Jurkat, Clone E6-1 (cell line): ENCODE measurements around the gene TDP1. TPM values are rescaled to one million over a fixed set of nuclear protein-coding genes. Genes with fewer than 3 reads are reported as not detected.
A peak's percentile ranks its signal among the peaks of the same experiment; 100 is the strongest.

Source experiments
- DNase-seq: peaks from one replicate; pipeline ENCODE4 v3.0.0-alpha.2; 2011; ENCODE audit warnings: low read depth, low spot score
- H3K4me3 ChIP-seq: 2 replicates; pipeline ENCODE4 v1.5.1; 2011; ENCODE audit warnings: mild to moderate bottlenecking, low read length, control low read depth, moderate library complexity
- polyA plus RNA-seq: library from polyadenylated mRNA; unstranded; fragments of >200 nt; gene quantifications from one replicate; pipeline ENCODE4 v1.2.1, GENCODE V29; 2012; ENCODE audit warnings: missing spikeins; ENCODE audit not compliant: insufficient read length, insufficient read depth

The TDP1 gene
- polyA plus RNA-seq: 61.8 TPM

DNA sequence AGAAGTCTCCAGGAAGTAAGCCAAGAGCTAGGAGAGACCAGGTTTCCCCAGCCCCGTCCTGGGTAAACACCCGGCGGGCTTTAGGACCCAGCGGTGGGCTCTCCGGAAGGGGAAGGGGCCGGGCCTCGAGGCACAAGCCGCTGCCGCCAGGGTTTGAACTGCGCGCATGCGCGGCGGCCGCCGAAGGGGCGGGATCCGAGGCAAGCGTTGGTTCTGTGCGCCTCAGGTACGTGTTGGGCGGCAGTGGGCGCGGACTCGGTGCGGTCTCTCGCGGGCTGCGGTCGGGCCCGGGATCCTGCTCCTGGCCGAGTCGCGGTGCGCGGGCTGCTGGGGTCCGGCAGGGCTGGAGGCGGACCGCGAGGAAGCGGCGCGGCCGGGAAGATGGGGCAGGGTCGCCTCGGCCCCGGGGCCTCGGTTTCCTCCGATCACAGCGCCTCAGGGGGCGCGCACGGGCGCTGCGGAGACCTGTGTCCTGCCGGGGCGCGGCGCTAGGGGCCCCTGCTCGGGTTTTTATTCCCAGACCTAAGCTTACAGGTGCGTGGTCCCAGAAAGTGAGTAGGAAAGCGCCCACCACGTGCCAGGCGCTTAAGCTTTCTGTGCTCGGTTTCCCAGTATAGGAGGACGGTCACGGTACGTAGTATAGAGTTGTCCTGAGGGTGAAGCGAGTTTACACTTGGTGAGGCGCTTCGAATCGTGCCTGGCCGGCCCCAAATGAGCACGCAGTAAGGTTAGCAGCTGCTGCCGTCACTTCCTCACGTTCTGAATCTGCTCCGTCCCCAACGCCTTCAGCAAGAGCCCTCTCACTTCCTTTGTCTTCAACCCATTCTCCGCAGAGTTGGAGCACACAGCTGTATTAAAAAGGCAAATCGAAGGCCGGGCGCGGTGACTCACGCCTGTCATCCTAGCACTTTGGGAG, at the start of gene TDP1:
TSS of gene TDP1 (plus strand) at position 183 of the 916 bp plus-strand sequence. CDS start 7,188 bp downstream, outside the sequence.
- peak within 1 kb of the TSS; percentile 75 for H3K4me3 ChIP-seq
- DNase-seq: peak; percentile 92

DNA sequence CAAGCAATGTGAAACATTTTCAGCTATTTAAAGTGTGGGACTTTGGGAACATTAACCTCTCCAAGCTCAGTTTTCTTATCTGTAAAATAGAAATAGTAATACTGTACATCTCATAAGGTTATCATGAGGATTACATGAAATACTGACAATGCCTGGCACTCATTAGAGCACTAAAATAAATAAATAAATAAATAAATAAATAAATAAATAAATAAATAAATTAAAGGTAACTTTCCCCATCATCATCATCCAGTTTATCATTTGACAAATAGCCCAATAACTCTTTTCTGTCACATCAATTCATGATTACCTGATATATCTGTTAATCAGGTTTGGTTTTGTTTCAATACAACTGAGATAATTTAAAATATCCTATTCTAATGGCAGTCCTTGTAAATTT, 49.7 kb upstream of the TDP1 start:
- no peak overlapping the region for H3K4me3 ChIP-seq
- DNase-seq: no peak

DNA sequence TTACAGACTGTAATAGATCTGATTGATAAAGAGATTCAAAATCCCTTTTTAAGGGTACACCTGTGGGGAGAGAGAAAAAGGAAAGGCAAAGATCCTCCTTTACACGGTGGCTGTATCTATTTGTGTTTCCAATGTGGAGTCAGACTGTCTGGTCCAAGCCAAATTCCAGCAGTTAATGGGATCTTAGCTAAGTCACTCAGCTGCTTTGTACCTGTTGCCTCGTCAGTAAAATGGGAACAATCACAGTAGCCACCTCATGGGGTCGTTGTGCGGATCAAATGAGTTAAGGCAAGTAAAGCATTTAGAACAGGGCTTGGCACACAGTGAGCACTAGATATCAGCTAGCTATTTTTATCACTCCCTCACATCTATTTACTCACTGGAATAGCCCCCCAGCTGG, 48.1 kb upstream of the TDP1 start:
- H3K4me3 ChIP-seq: no peak overlapping the region
- no peak for DNase-seq

DNA sequence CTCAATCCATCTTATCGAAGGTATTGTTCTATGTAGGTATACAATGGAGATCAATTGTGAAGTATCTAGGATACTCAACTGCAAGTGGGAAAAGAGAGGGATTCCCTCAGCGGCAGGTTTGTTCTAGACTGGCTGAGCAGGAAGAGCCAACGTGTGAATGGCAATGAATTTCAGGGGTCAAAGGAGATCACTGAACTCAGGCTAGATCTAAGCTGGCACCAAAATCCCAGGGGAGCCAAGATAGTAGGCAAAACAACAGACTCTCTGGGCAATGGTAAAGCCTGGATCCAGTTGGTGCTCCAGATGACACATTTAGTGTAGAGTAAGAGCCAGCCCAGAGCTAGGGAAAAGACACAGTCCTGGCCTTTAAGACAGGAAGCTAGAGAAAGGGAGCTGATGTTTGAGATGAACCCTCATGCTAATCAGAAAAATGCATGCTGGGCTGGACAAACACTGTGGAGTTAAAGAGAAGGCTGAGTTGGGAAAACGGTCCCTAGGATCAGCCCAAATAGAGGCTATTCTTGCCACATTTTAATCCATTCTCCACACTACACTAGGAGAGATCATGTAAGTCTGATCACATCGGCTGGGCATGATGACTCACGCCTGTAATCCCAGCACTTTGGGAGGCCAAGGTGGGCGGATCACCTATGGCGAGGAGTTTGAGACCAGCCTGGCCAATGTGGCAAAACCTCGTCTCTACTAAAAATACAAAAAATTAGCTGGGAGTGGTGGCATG, 46.8 kb upstream of the TDP1 start:
- DNase-seq: no peak
- no peak overlapping the region for H3K4me3 ChIP-seq

DNA sequence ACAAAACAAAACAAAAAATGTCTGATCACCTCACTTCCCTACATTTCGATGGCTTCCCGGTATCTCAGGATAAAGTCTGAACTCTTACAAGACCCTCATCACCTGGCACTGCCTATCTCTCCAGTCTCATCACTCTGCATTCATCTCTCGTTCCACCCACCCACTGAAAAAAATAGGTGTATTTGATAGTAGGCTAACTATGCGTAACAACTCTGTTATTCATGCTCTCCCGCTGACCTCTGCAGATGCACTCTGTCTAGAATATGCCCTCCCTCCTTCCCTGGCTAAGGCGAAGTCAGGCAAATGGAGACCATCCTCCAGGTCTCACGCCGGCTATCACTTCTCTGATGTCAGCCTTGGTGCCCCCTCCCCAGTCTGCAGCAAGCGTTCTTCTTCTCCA, 46.1 kb upstream of the TDP1 start:
- H3K4me3 ChIP-seq: no peak overlapping the region
- DNase-seq: no peak

DNA sequence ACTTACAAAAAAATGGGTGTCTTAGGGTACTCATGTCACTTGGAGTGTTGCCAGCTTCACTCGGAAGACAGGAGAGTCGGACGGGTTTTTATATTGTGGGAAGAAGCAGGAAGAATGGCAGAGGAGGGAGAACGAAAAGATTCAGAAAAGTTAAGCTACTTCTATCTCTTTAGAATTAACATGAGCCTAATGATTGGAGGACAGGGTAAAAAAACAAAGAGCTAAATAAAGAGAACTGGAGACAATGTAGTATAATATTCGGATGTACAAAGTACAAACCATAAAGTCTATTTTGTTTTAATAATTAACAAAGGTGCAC, 45.1 kb upstream of the TDP1 start:
- DNase-seq: no peak
- no peak overlapping the region for H3K4me3 ChIP-seq

DNA sequence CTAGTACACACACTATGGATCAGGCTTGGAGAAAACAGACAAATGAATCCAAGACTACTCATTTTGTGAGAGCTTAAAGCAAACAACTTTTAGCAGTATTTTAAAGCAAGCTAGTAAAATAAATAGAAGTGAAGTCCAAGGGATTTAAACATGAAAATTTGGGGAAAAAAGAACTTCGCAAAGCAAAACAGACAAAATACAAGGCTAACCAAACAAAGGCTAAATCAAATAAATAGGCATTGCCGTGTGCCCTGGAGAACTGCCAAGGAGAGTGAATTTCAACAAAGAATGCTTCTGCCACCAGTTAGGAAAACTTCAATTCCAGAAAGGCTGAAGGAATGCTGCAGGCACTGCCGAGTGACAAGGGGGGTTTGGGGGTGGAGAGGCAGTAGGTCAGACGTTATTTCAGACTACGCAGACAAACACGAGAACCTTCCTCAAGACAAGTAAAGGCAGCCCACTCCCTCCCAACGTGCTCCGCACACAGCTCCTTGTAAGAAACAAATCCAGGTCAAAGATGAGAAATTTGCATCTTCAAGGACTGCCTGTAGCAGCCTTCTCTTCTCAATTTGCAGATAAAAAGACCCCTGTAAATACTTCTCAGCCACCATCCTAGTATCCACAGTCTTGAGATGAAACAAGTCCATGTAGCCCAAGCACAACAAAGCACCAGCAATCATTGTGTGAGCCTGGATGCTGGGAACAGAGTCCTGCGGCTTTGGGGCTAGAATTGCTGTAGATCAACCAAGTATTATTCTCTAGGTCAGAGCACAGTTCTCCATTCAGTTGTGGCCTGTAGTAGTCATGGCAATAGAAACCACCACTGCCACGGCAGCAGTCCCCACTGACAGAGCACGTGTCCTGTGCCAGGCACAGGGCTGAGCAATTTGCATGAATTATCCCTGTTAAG, 44.5 kb upstream of the TDP1 start:
- DNase-seq: no peak
- no peak overlapping the region for H3K4me3 ChIP-seq

DNA sequence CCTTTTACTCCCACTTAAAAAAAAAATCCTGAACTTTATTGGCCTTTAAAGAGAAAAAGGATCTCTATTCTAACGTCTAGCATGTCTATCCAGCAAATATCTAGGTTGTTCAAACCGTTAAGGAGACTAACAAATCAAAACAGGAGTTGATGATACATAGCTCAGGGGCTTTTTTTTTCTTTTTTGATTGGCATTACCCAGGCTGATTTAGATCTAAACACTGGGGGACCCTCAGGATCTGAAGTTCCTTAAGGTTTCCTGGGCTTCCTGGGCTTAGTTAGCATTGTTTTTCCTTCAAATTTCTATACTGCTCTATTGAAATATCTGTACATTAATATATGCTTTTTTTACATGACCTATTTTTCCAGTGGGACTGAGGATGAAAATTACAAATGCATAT, 43.5 kb upstream of the TDP1 start:
- no peak overlapping the region for H3K4me3 ChIP-seq
- no peak for DNase-seq

DNA sequence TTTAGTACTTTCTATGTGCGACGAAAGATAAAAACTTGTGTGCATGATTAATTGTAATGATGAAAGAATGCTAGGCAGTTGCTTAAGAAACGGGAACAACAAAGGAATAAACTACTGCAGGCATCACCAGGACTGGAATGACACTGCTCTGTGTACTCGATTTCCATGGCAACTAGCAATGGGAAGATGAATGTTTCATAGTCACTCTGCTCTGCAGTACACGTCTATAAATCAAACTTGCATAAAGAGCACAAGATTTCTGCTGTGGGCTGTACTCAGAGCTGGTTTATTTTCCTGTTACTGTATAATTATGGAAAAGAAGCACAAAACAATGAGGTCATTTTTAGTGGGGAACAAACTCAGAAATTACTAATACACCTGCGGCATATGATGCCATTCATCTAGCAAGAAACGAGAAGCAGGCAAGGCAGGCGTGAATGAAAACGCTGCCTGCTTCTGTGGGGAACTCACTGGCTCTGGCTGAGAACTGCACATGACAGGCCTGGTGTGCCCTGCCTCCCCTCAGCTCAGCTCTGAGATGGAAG, 43.0 kb upstream of the TDP1 start:
- no peak overlapping the region for H3K4me3 ChIP-seq
- no peak for DNase-seq

DNA sequence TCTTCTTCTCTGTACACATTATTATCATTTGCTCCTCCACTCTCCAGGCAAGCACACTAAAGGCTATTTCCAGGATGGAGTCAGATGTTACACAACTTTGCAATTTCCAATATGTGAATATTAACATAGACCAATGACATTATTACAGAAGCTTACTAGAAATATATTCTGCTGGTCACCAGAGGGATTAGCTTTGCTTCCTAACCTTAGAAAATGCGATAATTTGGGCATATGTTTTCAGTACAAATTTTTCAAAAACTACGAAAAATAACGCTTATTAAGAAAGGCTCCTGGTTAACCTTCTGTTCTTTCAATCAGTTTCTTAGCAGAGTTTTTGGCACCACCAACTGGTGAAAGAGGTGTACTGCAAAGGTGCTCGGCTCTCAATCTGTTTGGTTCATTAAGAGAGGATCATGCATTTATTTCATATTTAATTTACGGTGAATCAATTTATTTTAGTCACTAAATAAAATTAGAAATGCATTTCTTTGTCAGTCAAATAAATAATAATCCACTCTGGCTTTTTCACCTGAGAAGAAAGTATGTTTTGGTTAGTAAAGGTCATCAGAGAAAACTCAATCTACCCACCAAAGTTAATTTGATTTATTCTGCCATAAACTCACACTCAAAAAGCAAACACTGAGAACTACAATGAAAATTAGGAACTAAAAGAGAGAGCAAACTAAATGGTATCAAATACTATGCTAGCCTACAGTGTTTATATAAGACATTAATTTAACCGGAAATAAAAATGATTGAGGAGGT, 40.4 kb upstream of the TDP1 start:
- no peak overlapping the region for H3K4me3 ChIP-seq
- peak; percentile 63 for DNase-seq

DNA sequence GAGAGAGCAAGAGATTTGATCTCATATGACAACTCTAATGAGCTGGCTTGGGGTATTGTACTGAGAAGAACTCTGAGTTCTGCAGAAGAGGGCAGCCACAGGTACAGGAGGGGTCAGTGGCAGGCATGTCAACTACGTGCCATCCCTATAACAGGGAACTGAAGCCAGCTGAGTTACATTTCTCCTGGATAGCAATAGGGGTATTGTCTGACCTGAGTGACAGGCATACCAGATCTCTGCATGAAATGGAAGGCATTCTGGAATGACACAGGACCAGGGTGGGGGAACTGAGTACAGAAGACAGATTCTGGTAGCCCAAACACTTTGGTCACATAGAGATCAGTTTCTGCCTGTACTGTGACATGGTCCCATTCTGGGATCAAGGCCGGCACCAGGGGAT, 37.0 kb upstream of the TDP1 start:
- no peak for DNase-seq

DNA sequence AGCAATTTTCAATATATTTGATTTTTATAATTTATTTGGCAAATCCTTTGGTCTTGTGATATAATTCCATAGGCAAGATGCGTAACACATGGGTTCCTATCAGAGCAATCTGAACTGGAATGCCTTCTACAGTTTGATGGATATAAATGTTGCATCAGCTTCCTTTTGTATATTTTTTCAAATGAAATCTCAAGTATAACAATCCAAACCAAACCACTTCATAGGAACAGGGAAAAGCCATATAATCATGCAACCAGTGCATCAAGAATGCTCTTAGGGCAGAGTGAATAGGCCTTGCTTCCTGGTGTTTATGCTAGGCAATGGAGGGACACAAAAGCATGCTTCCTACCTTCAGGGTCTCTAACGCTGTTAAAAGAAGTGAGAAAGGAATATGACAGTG, 35.7 kb upstream of the TDP1 start:
- DNase-seq: no peak
- no peak overlapping the region for H3K4me3 ChIP-seq

More for the DNA sequence above, 37.0 kb upstream of the TDP1 start:
- no peak overlapping the region for H3K4me3 ChIP-seq

DNA sequence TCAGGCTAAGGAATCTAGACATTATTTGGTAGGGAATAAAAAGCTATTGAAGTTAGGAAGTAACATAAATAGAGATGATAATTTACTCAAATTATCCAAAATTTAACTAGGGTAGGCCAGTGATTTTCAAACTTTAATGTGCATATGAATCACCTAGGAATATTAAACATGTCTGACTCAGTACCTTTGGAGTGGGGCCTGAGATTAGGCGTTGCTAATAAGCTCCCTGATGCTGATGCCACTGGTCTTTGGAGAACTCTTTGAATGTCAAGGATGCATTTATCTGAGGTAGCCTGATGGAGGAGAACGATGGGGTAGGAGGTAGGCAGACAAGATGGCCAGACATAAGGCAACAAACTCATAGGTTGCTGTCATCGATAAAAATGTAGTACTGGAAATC, 34.4 kb upstream of the TDP1 start:
- no peak for DNase-seq
- H3K4me3 ChIP-seq: no peak overlapping the region

DNA sequence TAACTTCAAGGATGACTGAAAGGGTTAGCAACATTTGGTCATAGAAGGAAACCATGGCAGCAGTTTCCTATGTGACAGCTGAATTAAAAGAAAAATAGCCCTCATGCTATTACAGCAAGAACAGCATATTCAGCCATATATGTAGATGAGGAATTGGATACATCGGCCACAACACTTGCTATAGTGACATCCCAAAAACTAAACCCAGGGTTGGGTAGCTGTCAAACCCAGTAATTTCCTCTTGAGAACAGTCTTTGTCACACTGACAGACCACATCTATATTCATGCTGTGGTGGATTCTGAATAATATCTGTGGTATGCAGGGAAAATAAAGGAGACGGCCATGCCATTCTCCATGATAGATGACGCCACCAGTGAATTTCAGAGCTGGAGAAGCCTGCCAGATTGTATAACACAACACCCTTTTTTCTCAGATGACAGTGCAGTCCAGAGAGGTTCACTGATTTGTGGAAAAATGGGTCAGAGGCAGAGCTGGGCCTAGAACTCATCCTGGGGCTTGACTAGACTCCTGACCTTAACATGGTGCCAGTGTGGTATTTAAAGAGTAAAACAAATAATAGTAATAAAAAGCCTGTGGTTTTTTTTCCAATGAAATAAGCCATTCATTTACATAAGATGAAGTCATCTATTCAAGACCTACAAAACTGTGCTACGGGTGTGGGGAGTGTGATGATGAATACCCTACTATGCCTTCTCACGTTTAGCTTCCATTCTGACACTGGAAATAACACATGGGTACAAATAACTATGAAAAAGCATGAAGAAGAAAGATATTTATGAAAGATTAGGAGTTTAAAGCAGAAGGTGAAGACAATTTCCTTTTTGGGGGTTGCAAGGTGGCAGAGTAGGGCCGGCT, 33.5 kb upstream of the TDP1 start:
- DNase-seq: no peak
- no peak overlapping the region for H3K4me3 ChIP-seq

DNA sequence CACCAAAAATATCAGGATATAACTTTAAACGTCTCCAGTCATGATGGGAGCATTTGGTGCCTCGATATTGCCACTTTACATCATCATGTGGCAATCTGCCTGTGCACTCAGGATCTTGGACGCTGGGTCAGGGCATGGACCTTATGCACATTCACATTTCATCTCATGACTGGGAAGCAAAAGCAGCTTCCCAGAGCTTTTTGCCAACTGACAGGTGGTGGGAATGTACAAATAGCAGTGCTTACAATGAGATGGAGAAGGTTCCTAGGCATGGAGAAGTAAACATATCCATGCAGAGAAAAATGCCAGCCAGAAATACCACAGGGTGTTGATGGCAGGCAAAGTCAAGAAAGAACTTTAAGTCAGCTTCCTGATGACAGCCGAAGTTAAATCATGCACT, 31.5 kb upstream of the TDP1 start:
- DNase-seq: no peak
- H3K4me3 ChIP-seq: no peak overlapping the region

DNA sequence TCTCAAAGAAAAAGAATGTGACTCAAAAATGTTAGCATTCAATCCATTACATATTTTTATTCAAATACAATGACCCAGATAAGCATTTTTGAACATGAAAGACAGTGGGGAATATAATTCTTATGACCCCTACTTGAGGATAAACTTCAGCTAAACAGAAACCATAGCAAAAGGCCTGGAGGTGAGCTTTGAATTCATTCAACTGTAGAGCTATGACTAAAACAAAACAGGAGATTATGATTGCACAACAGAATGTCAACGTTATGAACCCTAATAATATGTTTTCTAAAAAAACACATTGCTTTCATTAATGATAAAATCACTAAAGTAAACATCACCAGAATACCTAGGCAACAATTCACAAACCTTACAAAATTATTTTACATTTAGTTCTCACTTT, 29.0 kb upstream of the TDP1 start:
- H3K4me3 ChIP-seq: no peak overlapping the region
- no peak for DNase-seq

DNA sequence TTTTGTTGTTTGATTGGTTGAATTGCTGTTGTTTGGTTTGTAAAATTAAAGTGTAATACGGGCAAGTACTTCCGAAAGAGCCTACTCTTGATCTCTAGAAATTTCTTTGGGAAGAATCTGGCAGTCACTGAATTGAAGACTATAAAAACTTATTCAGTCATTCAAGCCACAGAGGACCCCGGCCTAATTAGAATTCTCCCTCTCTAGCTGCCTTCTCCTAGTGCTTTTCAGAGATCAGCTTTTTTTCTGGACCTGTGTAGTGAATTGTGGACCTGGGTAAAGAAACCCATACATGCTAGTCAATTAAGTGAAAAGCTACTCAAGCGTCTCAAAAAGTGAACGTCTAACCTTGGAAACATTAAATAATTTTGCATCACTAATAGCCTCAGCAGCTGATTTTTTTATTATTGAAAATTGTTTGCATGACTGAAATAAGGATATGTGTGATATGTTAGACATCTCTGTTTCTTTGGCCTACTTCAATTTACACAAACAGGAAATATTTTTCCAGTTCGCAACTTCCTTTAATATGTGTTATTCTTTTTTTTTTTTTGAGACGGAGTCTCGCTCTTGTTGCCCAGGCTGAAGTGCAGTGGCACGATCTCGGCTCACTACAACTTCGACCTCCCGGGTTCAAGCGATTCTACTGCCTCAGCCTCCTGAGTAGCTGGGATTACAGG, 28.4 kb upstream of the TDP1 start:
- no peak overlapping the region for H3K4me3 ChIP-seq
- no peak for DNase-seq
